Activated T-cell treated with anti-CD3 and anti-CD28 coated beads, Interleukin-2, amount 50 U/mL, for 4 hours (primary cell): ENCODE measurements around the gene TMEM117. TPM values are rescaled to one million over a fixed set of nuclear protein-coding genes. Genes with fewer than 3 reads are reported as not detected.

ENCODE experiments used
- ATAC-seq, 2 donors: fragments of 200-7000 bp; cut with Tn5 transposase; one replicate each; pipeline ENCODE4 v1.10.0; 2021
- DNase-seq: peaks from one replicate; pipeline ENCODE4 v3.0.0-alpha.2; 2020
- H3K27me3 Mint-ChIP-seq: one replicate; pipeline ENCODE4 v1.8.0; 2021; ENCODE audit warnings: low read depth, mixed read lengths
- H3K36me3 Mint-ChIP-seq: one replicate; pipeline ENCODE4 v1.8.0; 2022; ENCODE audit warnings: mixed read lengths; ENCODE audit not compliant: insufficient read depth
- H3K4me1 Mint-ChIP-seq: one replicate; pipeline ENCODE4 v1.8.0; 2021; ENCODE audit warnings: low read depth, mixed read lengths
- H3K4me3 Mint-ChIP-seq: one replicate; pipeline ENCODE4 v1.8.0; 2021; ENCODE audit warnings: mild to moderate bottlenecking, moderate library complexity, mixed read lengths
- H3K9me3 Mint-ChIP-seq: one replicate; pipeline ENCODE4 v1.8.0; 2021; ENCODE audit warnings: mixed read lengths
- total RNA-seq, 3 donors: library from RNA; stranded (reverse); gene quantifications; one replicate each; pipeline ENCODE4 v1.2.1, GENCODE V29; 2021

TMEM117 gene
- total RNA-seq, 3 donors from 2014 or later, result 1.4 to 2.0 (median 1.4) TPM

DNA sequence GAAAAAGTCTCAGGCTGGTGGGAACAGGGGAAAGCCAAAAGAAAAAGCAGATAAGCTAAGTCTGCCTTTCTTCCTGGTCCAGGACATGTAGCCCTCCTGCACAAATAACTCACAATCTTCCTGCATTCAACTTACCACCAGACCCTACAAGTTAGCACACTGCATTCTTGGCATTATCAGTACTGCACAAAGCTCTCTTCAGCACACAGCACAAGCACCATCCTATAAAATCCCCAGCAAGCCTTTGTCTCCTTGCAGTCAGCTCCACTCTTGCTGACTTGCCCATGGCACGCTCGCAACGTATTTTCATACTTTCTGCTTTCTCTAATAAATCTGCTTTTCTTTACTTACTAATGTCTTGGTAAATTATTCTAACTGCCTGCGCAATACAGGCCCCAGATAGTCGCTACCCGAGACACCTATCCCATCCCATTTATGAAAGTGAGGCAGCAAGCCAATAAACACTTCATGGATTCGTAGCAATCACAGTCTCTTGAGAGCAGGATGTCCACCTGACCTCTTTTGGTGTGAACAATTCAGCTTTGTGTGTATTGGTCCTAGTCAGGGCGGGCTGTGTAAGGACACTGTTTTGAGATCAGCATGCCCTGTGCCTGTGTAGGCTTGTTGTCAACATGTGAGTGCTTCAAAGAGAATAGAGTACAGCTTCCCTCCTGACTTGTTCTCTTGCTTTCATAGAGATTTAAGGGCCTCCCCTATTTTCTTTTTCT, 49.0 kb downstream of the TMEM117 start:
- DNase-seq (no peak), ATAC-seq (no peak)
- Mint-ChIP-seq H3K27me3 (no peaks in the 10 kb centered on the region), H3K36me3 (no peaks in the 10 kb centered on the region), H3K4me3 (no peak overlapping the region), H3K4me1 (no peaks in the 10 kb centered on the region), H3K9me3 (no peaks in the 10 kb centered on the region)

DNA sequence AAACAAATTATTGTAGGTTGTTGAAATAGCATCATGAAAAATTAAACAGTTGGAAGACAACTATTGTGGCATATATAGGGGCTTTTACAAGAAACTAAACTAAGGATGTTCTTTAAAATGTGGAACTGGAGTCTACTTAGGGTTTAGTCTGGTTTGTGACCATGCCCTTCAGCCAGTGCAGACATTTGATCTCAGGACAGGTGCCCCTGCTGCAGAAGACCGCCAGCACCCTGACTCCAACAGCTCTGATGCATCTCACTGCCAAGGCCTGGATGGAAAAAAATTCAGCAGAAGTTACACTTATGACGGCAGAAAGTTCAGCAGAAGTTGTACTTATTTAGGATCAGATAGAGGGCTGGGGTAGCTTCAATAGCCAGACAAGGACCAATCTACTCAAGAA, 51.5 kb downstream of the TMEM117 start:
- Mint-ChIP-seq H3K9me3 (peaks cover 4% of the 10 kb centered on the region), H3K36me3 (peaks cover 4% of the 10 kb centered on the region), H3K27me3 (no peaks in the 10 kb centered on the region), H3K4me1 (no peaks in the 10 kb centered on the region), H3K4me3 (no peak overlapping the region)
- DNase-seq (no peak), ATAC-seq (no peak)

DNA sequence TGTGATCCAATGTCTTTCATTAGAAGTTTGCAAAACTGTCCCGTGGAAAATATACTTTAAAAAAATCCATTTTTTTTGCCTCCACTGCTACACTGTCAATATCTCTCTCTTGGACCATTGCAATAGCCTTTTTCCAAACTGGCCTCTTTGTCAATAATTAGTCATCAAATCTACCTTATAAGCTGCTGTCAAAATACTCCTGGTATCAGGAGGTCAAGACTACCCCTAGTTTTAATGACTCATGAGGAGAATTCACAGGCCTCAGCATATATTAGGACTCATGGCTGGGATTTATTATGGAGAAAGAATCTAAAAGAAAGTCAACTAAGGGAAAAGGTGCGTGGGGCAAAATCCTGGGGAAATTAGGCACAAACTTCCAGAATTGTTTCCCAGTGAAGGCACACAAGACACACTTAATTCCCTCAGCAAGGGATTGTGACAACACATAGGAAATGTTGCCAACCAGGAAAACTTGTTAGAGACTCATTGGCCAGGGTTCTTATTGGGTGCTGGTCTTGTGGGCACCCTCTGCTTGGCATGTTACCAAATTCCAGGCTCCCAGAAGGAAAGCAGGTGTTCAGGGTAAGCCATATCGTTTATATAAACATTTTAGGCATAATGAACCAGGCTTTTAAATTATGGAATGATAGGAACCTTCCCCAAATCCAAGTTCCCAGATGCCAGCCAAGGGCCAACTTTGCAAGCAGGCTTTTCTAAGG, 56.1 kb downstream of the TMEM117 start:
- Mint-ChIP-seq H3K4me3 (no peak overlapping the region), H3K27me3 (no peaks in the 10 kb centered on the region), H3K4me1 (no peaks in the 10 kb centered on the region), H3K9me3 (peaks cover 11% of the 10 kb centered on the region), H3K36me3 (peaks cover 14% of the 10 kb centered on the region)
- DNase-seq (no peak), ATAC-seq (no peak)

DNA sequence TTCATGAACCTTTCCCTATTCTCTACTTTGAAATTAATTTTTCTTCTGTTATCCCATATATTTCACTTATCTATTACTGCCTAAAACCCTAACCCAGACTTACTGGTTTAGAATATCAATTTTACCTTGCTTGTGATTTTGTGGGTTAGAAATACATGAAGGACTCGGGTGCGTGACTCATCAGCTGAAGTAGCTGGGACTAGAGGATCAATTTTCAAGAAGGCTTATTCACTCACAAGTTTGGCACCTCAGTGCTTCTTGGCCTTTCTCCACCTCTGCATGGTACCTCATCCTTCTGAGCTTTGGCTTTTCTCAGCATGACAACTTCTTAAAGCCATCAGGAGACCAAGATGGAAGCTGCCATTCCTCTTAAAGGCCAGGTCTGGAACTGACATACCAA, 57.8 kb downstream of the TMEM117 start:
- no peaks in the 10 kb centered on the region for H3K27me3 Mint-ChIP-seq
- DNase-seq, result no peak
- H3K4me3 Mint-ChIP-seq, result no peak overlapping the region
- H3K9me3 Mint-ChIP-seq, result peaks cover 11% of the 10 kb centered on the region
- no peaks in the 10 kb centered on the region for H3K4me1 Mint-ChIP-seq
- no peak for ATAC-seq
- H3K36me3 Mint-ChIP-seq, result peaks cover 14% of the 10 kb centered on the region

DNA sequence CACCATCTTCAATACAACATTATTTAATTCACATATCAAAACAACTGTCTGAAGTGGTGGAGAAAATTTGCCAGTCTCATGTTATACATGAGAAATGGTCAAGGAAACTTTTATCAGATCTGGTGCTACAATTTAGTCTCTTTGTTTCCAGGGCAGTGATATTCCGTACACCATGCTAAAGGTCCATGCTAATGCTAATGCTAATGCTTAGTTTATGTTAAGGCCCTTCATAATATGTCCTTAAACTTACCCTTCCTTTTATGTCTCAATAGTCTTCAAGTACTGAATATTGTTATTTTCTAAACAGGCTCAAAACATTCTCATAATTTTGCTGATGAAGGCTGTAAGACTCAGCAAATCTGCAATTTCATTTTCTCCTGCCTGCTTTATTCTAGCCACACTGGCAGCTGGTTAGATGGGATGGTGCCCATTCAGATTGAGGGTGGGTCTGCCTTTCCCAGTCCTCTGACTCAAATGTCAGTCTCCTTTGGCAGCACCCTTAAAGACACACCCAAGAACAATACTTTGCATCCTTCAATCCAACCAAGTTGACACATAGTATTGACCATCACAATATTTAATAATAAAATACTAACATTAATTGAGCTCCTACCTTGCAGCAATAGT, 59.8 kb downstream of the TMEM117 start:
- ATAC-seq (no peak), DNase-seq (no peak)
- Mint-ChIP-seq H3K4me1 (no peaks in the 10 kb centered on the region), H3K36me3 (peaks cover 16% of the 10 kb centered on the region), H3K4me3 (no peak overlapping the region), H3K27me3 (no peaks in the 10 kb centered on the region), H3K9me3 (peaks cover 11% of the 10 kb centered on the region)

DNA sequence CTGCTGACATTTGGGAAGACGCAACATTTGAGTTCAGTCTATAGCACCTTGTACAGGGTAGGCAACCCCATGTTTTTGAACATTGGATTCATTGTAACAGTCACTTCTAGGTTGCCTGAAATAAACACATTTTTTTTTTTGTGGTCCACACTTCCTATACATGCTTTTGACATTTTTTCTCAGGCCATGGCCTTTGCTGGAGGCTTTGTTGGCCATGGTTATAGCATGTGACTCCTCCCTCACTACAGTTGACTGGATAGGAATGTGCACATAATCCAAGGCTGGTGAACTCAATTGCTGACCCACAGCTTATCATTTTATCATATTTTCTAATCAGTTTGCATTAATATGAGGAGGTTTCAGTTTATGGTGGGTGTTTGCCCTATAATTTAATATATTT, 60.6 kb downstream of the TMEM117 start:
- Mint-ChIP-seq H3K36me3 (peaks cover 16% of the 10 kb centered on the region), H3K27me3 (no peaks in the 10 kb centered on the region), H3K4me1 (no peaks in the 10 kb centered on the region), H3K9me3 (peaks cover 11% of the 10 kb centered on the region), H3K4me3 (no peak overlapping the region)
- DNase-seq (no peak), ATAC-seq (no peak)

DNA sequence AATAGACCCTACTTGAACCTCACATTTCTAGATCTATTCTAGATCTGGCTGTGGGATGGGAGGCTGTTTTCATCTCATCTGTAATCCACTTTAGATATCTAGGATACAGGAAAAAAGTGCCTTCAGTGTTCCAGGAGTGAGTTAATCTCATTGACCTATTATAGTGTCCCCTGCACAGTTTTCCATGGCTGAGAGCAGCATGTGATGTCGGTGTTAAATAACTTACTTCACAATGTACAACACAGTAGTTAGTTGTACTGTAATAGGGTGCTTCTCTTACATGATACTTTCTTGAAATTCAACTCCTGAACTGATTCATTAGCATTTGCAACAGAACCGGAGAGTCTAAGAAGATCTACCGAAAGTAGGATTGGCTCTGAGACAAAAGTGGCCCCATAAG, 62.6 kb downstream of the TMEM117 start:
- Mint-ChIP-seq H3K4me3 (no peak overlapping the region), H3K9me3 (peaks cover 8% of the 10 kb centered on the region), H3K4me1 (no peaks in the 10 kb centered on the region), H3K36me3 (peaks cover 11% of the 10 kb centered on the region), H3K27me3 (no peaks in the 10 kb centered on the region)
- DNase-seq (no peak), ATAC-seq (no peak)

DNA sequence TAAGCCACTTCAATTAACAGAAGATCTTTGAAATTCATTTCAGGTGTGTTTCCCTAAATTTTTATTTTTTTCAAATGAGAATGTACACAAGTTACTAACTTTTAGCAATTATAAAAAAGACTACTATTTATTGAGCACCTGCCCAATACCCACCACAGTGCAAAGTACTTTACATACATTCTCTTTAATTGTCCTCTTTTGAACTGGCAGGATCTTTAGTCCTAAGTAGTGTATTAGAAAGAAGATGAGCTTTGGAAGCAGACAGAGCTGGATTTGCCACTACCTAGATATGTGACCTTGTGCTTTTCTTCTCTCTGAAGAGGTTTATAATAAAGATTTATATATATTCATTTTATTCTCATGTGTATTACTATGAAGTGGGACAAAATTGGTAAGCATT, 63.7 kb downstream of the TMEM117 start:
- H3K27me3 Mint-ChIP-seq, result no peaks in the 10 kb centered on the region
- no peak for DNase-seq
- peaks cover 8% of the 10 kb centered on the region for H3K36me3 Mint-ChIP-seq
- H3K4me3 Mint-ChIP-seq, result no peak overlapping the region
- ATAC-seq, result no peak
- H3K9me3 Mint-ChIP-seq, result peaks cover 4% of the 10 kb centered on the region
- no peaks in the 10 kb centered on the region for H3K4me1 Mint-ChIP-seq

DNA sequence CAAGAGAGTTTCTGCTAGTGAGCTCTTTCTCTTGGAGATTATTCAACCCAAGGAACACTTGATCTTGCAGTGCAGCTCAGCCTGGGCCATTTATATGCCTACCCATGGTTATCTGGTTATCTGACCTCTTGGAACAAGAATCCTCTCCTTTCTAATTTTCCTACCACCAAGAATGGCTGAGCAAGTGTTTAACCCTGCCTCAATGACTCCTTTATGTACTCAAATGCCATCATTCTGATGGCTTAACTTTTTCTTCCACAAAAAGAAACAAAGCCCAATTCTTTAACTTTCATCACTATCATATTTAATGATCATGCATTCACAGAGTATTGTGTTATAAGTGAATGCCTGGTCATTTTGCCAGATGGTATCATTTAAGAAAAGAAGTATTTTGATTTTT, 67.8 kb downstream of the TMEM117 start:
- no peaks in the 10 kb centered on the region for H3K9me3 Mint-ChIP-seq
- ATAC-seq, result no peak
- H3K36me3 Mint-ChIP-seq, result peaks cover 5% of the 10 kb centered on the region

DNA sequence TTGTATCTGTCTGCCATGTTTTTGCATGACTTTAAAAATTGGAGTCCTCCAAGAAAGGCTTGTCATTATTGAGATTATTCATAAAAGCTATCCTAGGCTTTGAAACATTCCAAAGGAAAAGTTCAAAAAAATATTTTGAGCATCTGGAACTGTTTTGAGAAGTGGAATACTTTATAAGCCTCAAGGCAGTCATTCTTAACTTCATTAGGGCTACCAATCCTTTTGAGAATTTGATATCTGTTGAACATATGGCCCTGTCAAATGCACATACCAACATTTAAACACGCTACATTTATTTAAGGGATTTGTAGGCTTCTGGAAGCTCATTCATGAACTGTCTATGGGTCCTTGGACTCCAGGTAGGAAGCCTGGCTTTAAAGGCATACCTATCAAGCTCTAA, 77.0 kb downstream of the TMEM117 start:
- no peaks in the 10 kb centered on the region for H3K27me3 Mint-ChIP-seq
- DNase-seq (no peak), ATAC-seq (no peak)
- no peaks in the 10 kb centered on the region for H3K4me1 Mint-ChIP-seq
- H3K36me3 Mint-ChIP-seq, result no peaks in the 10 kb centered on the region
- no peak overlapping the region for H3K4me3 Mint-ChIP-seq
- no peaks in the 10 kb centered on the region for H3K9me3 Mint-ChIP-seq

More for the DNA sequence above, 67.8 kb downstream of the TMEM117 start:
- Mint-ChIP-seq H3K27me3 (no peaks in the 10 kb centered on the region), H3K4me1 (no peaks in the 10 kb centered on the region), H3K4me3 (no peak overlapping the region)
- DNase-seq, result no peak

DNA sequence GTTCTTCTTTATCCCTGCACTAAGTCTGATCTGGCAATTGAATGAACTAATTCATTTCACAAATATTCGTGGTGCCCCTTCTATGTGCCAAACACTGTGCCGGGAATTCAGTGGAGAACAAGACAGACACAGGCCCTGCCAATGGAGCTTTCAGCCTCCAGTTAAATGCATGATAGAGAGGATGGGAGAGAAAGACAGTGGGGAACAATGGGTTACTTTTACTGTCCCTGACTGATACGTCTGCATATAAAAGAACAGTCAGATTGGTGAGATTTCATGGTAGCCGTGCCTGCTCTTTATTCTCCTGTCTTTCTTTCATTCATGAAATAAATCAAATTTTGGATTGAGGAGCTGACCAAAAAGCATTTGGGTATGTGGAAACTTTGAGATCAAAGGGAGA, 78.5 kb downstream of the TMEM117 start:
- Mint-ChIP-seq H3K27me3 (no peaks in the 10 kb centered on the region), H3K9me3 (no peaks in the 10 kb centered on the region), H3K4me1 (no peaks in the 10 kb centered on the region), H3K36me3 (no peaks in the 10 kb centered on the region), H3K4me3 (no peak overlapping the region)
- no peak for DNase-seq
- no peak for ATAC-seq

DNA sequence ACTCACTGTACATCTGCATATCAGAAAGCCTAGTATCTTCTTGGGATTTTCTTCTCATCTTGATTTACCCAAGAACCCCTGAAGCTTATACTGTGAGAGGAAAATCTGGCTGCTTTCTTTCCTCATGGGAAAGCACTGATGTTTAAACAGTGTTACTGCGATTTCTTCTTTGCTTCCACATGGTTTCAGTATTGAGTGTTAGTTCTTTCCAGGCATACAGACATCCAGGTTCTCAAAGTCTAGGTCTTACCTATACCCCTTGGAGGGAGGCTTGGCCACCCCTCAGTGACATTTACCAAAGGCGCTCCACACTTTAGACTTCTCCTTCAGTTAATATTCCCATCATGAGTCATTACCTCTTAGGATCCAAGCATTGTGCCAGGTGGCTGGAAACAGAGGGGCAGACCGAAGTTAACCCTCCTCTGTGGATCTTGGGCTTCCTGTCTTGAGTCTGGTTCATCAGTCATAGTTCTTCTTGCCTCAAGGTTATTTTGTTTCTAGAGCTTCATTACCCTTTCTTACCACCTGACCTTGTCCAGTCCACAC, 79.1 kb downstream of the TMEM117 start:
- Mint-ChIP-seq H3K4me3 (no peak overlapping the region), H3K27me3 (no peaks in the 10 kb centered on the region), H3K4me1 (no peaks in the 10 kb centered on the region), H3K9me3 (no peaks in the 10 kb centered on the region), H3K36me3 (no peaks in the 10 kb centered on the region)
- ATAC-seq (no peak), DNase-seq (no peak)

DNA sequence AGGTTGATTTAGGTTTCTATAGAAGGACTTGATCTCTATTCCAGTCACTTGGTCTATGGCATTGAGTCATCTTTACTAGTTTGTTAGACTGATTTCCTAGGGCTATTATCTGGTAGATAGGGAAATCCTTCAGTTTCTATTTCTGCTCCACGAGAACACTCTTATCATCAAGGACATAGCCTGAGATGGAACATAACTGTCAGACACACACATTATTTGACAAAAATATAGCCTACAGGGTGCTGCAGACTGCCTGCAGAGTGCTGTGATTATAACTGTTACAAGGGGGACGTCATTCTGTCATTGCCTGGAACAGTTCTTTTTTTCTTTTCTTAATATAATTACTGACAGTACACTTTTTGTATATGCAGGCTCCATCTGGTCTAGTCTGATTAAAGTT, 82.0 kb downstream of the TMEM117 start:
- Mint-ChIP-seq H3K4me3 (no peak overlapping the region), H3K9me3 (no peaks in the 10 kb centered on the region)
- no peak for ATAC-seq

DNA sequence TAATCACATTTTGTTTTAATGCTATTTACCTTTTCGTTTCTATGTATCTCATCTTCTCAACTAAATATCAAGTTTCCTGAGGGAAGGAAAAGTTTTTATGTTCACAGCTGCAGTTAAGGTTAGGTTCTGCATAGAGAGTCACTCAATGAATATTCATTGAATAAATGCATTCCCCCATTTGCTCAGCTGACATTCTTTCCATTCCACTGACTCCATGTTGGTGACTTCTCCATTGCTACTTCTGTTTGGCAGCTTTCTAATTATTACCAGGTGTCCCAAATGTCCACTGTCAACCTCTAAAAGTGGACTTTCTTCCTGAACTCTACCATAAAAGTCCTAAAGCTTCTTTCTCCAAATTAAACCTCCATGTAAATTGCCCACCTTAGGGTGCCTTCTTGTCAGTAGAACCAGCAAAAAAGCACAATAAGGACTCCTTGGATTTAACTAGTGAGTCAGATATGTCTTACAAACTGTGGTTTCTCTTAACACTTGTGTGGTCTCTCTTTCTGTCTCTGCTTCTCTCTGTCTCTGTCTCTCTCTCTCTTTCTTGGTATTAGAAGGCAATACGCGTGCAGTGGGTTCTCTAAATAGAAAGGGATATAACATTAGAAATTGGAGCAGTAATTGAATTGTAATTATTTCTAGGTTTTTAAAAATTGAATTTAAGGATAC, 85.9 kb downstream of the TMEM117 start:
- H3K9me3 Mint-ChIP-seq, result no peaks in the 10 kb centered on the region
- ATAC-seq (no peak), DNase-seq (no peak)
- H3K4me1 Mint-ChIP-seq, result no peaks in the 10 kb centered on the region
- H3K36me3 Mint-ChIP-seq, result peaks cover 8% of the 10 kb centered on the region
- H3K4me3 Mint-ChIP-seq, result no peak overlapping the region
- no peaks in the 10 kb centered on the region for H3K27me3 Mint-ChIP-seq

More for the DNA sequence above, 82.0 kb downstream of the TMEM117 start:
- H3K36me3 Mint-ChIP-seq, result peaks cover 1% of the 10 kb centered on the region
- no peaks in the 10 kb centered on the region for H3K27me3 Mint-ChIP-seq
- H3K4me1 Mint-ChIP-seq, result no peaks in the 10 kb centered on the region
- DNase-seq, result no peak
